Measurements from ENCODE around the gene SETD3. TPM values are rescaled to one million over a fixed set of nuclear protein-coding genes. Genes with fewer than 3 reads are reported as not detected.

Gene SETD3
- total RNA-seq, 2 experiments from 2014 or later, result 54.3 to 56.8 TPM

- H3K27ac Mint-ChIP-seq, result no peak overlapping the region
- H3K27me3 Mint-ChIP-seq, result no peaks in the 10 kb centered on the region
- peaks cover 44% of the 10 kb centered on the region for H3K4me1 Mint-ChIP-seq (ENCODE audit: low read depth)
- H3K4me3 Mint-ChIP-seq, result no peak overlapping the region
- no peaks in the 10 kb centered on the region for H3K9me3 Mint-ChIP-seq
- POLR2A ChIA-PET, result no interaction called here
- peaks cover 33% of the 10 kb centered on the region for H3K36me3 Mint-ChIP-seq
- CTCF ChIA-PET, result no interaction called here
- intact Hi-C loops (cut with micrococcal nuclease), result no loop called here
- DNase-seq, result no peak
Observed at GRCh38 chr14:99441157-99441870, 39.3 kb downstream of the SETD3 start.

GRCh38 chr14:99440278-99440677 is 40.4 kb downstream of the SETD3 start:
- H3K4me1 Mint-ChIP-seq (ENCODE audit: low read depth), result peaks cover 53% of the 10 kb centered on the region
- no peak overlapping the region for H3K27ac Mint-ChIP-seq
- no peaks in the 10 kb centered on the region for H3K9me3 Mint-ChIP-seq
- peaks cover 40% of the 10 kb centered on the region for H3K36me3 Mint-ChIP-seq
- no peak overlapping the region for H3K4me3 Mint-ChIP-seq
- intact Hi-C loops (cut with micrococcal nuclease), result no loop called here
- ChIA-PET CTCF (interaction anchor here (0.6 to 1.6 kb wide), 3 partner anchors 25 to 85 kb away, joined by 3 read pairs; no protein-coding TSS in a partner anchor), POLR2A (no interaction called here)
- no peaks in the 10 kb centered on the region for H3K27me3 Mint-ChIP-seq
- DNase-seq, result no peak

GRCh38 chr14:99437706-99438105 is 43.0 kb downstream of the SETD3 start:
- H3K9me3 Mint-ChIP-seq, result no peaks in the 10 kb centered on the region
- intact Hi-C loops (cut with micrococcal nuclease), result loop anchor here (2.0 kb wide), 1 partner anchor 43 kb away; the partner anchor contains the start of genes CCNK and SETD3
- H3K4me3 Mint-ChIP-seq, result no peak overlapping the region
- H3K36me3 Mint-ChIP-seq, result peaks cover 46% of the 10 kb centered on the region
- POLR2A ChIA-PET, result no interaction called here
- CTCF ChIA-PET, result interaction anchor here (0.9 kb wide), 1 partner anchor 23 kb away, joined by 5 read pairs; no protein-coding TSS in a partner anchor
- H3K27me3 Mint-ChIP-seq, result no peaks in the 10 kb centered on the region
- DNase-seq, result no peak
- peak overlapping the region; percentile 71 for H3K27ac Mint-ChIP-seq
- peaks cover 44% of the 10 kb centered on the region for H3K4me1 Mint-ChIP-seq (ENCODE audit: low read depth)

GRCh38 chr14:99436247-99437180 is 44.1 kb downstream of the SETD3 start:
- intact Hi-C loops (cut with micrococcal nuclease), result loop anchor here (2.0 kb wide), 1 partner anchor 44 kb away; the partner anchor contains the start of genes CCNK and SETD3
- Mint-ChIP-seq H3K36me3 (peaks cover 45% of the 10 kb centered on the region), H3K27me3 (no peaks in the 10 kb centered on the region), H3K9me3 (no peaks in the 10 kb centered on the region), H3K4me1 (ENCODE audit: low read depth) (peaks cover 32% of the 10 kb centered on the region), H3K4me3 (peak overlapping the region; percentile 24), H3K27ac (peak overlapping the region; percentile 71)
- DNase-seq, result no peak
- ChIA-PET CTCF (interaction anchor here (0.5 to 2.0 kb wide), 2 partner anchors 21 to 162 kb away, joined by 3 to 8 read pairs; no protein-coding TSS in a partner anchor), POLR2A (no interaction called here)

GRCh38 chr14:99435327-99435726 is 45.3 kb downstream of the SETD3 start:
- peaks cover 50% of the 10 kb centered on the region for H3K36me3 Mint-ChIP-seq
- no peak overlapping the region for H3K4me3 Mint-ChIP-seq
- CTCF ChIA-PET, result interaction anchor here (0.8 to 2.0 kb wide), 3 partner anchors 19 to 116 kb away, joined by 3 to 8 read pairs (median 4); no protein-coding TSS in a partner anchor
- POLR2A ChIA-PET, result no interaction called here
- no peak overlapping the region for H3K27ac Mint-ChIP-seq
- H3K9me3 Mint-ChIP-seq, result no peaks in the 10 kb centered on the region
- peaks cover 41% of the 10 kb centered on the region for H3K4me1 Mint-ChIP-seq (ENCODE audit: low read depth)
- intact Hi-C loops (cut with micrococcal nuclease), result no loop called here
- H3K27me3 Mint-ChIP-seq, result no peaks in the 10 kb centered on the region
- no peak for DNase-seq

- H3K27ac Mint-ChIP-seq, result no peak overlapping the region
- DNase-seq, result no peak
- peaks cover 8% of the 10 kb centered on the region for H3K9me3 Mint-ChIP-seq
- peaks cover 61% of the 10 kb centered on the region for H3K36me3 Mint-ChIP-seq
- intact Hi-C loops (cut with micrococcal nuclease), result no loop called here
- no peaks in the 10 kb centered on the region for H3K27me3 Mint-ChIP-seq
- POLR2A ChIA-PET, result no interaction called here
- CTCF ChIA-PET, result no interaction called here
- peaks cover 34% of the 10 kb centered on the region for H3K4me1 Mint-ChIP-seq (ENCODE audit: low read depth)
- no peak overlapping the region for H3K4me3 Mint-ChIP-seq
Observed at GRCh38 chr14:99432485-99432884, 48.2 kb downstream of the SETD3 start.

- no peak for DNase-seq
- Mint-ChIP-seq H3K36me3 (peaks cover 60% of the 10 kb centered on the region), H3K9me3 (peaks cover 8% of the 10 kb centered on the region), H3K27ac (no peak overlapping the region), H3K4me1 (ENCODE audit: low read depth) (peaks cover 29% of the 10 kb centered on the region), H3K4me3 (no peak overlapping the region), H3K27me3 (no peaks in the 10 kb centered on the region)
- intact Hi-C loops (cut with micrococcal nuclease), result no loop called here
- POLR2A ChIA-PET, result no interaction called here
- CTCF ChIA-PET, result no interaction called here
Observed at GRCh38 chr14:99431986-99432385, 48.7 kb downstream of the SETD3 start.

- intact Hi-C loops (cut with micrococcal nuclease), result no loop called here
- H3K4me1 Mint-ChIP-seq (ENCODE audit: low read depth), result peaks cover 21% of the 10 kb centered on the region
- ChIA-PET POLR2A (no interaction called here), CTCF (interaction anchor here (0.6 to 1.0 kb wide), 3 partner anchors 14 to 434 kb away, joined by 3 to 5 read pairs (median 3); no protein-coding TSS in a partner anchor)
- peaks cover 52% of the 10 kb centered on the region for H3K36me3 Mint-ChIP-seq
- H3K4me3 Mint-ChIP-seq, result no peak overlapping the region
- H3K27me3 Mint-ChIP-seq, result no peaks in the 10 kb centered on the region
- DNase-seq, result peak; percentile 63
- H3K9me3 Mint-ChIP-seq, result peaks cover 8% of the 10 kb centered on the region
- H3K27ac Mint-ChIP-seq, result no peak overlapping the region
Observed at GRCh38 chr14:99430491-99430890, 50.2 kb downstream of the SETD3 start.

GRCh38 chr14:99427632-99428300 is 52.9 kb downstream of the SETD3 start:
- intact Hi-C loops (cut with micrococcal nuclease), result no loop called here
- H3K27me3 Mint-ChIP-seq, result no peaks in the 10 kb centered on the region
- DNase-seq, result no peak
- peaks cover 17% of the 10 kb centered on the region for H3K4me1 Mint-ChIP-seq (ENCODE audit: low read depth)
- peaks cover 8% of the 10 kb centered on the region for H3K9me3 Mint-ChIP-seq
- ChIA-PET POLR2A (no interaction called here), CTCF (interaction anchor here (2.9 kb wide), 1 partner anchor 12 kb away, joined by 17 read pairs; no protein-coding TSS in a partner anchor)
- H3K36me3 Mint-ChIP-seq, result peaks cover 39% of the 10 kb centered on the region
- no peak overlapping the region for H3K4me3 Mint-ChIP-seq
- H3K27ac Mint-ChIP-seq, result no peak overlapping the region

GRCh38 chr14:99426813-99427346 is 53.8 kb downstream of the SETD3 start:
- no peaks in the 10 kb centered on the region for H3K27me3 Mint-ChIP-seq
- POLR2A ChIA-PET, result no interaction called here
- H3K4me1 Mint-ChIP-seq (ENCODE audit: low read depth), result peaks cover 17% of the 10 kb centered on the region
- H3K4me3 Mint-ChIP-seq, result no peak overlapping the region
- CTCF ChIA-PET, result interaction anchor here (2.9 kb wide), 1 partner anchor 11 kb away, joined by 17 read pairs; no protein-coding TSS in a partner anchor
- no peak for DNase-seq
- intact Hi-C loops (cut with micrococcal nuclease), result no loop called here
- H3K9me3 Mint-ChIP-seq, result peaks cover 8% of the 10 kb centered on the region
- H3K27ac Mint-ChIP-seq, result no peak overlapping the region
- peaks cover 36% of the 10 kb centered on the region for H3K36me3 Mint-ChIP-seq

- Mint-ChIP-seq H3K4me3 (no peak overlapping the region), H3K27me3 (no peaks in the 10 kb centered on the region), H3K36me3 (peaks cover 33% of the 10 kb centered on the region), H3K4me1 (ENCODE audit: low read depth) (peaks cover 17% of the 10 kb centered on the region), H3K9me3 (peaks cover 8% of the 10 kb centered on the region), H3K27ac (no peak overlapping the region)
- ChIA-PET POLR2A (no interaction called here), CTCF (interaction anchor here (2.9 to 20.4 kb wide), 2 partner anchors 11 to 31 kb away, joined by 17 to 401 read pairs; no protein-coding TSS in a partner anchor)
- intact Hi-C loops (cut with micrococcal nuclease), result no loop called here
- DNase-seq, result no peak
Observed at GRCh38 chr14:99426265-99426664, 54.4 kb downstream of the SETD3 start.
